ENCODE measurements around the gene CDKN1A.

Gene CDKN1A

DNA sequence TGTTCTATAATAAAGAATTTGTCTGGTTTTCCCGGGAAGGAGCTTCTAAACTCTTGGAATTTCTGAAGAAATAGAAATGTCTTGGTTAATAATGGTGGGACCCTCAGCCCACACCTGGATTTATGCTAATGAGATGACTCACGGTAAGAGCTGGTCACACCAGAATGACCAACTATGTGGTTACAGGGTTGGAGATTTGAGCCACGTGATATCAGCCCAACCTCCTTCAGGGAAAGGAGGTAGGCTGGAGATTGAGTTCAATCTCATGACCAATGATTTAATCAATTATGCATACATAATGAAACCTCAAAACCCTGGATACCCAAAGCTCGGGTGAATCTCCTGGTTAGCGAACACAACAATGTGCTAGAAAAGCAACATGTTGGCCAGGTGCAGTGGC is 22.1 kb upstream of the CDKN1A start:
- no peak for DNase-seq

DNA sequence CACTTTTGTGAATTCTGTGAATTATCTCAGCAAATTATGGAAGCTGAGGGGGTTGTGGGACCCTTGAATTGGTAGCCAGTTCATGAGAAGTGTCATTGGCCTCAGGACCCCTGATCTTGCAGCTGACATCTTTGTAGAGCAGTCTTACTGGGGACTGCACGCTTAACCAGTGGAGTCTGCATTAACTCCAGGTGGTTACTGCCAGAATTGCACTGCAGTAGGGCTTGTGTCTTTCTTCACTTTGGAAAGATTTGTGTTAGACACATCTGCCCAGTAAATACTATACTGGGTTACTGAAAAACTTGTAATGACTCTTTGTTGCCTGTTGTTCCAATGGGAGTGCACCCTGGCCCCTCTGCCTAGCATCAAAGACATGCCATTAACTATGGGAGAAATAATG is 21.2 kb upstream of the CDKN1A start:
- no peak for DNase-seq

DNA sequence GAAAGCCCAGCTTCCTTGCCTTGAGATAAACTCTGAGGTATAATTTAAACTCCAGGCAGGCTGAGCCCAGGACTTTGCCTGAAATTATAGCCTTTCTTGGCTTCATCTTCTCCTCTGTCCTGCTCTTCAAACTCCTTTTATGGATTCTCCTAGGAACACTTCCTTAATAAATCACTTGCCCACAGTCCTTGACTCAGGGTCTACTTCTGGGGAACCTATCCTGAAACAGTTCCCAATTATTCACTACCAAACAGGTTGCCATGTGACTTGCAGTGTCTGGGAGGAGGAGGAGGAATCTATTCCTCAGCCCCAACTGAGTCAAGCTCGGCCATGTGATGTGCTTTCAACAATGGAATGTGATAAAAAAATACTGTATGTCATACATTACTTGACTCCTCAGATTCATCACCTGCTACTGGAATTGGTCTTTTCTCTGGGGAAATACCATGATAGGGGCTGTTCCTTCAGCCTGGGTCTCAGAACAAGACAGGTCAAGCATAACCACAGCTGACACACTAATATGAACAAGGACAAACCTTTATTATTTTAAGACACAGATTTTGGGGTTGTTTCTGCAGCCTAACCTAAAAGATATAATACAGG is 20.5 kb upstream of the CDKN1A start:
- DNase-seq: no peak

GRCh38 chr6:36659271-36659670 is 19.2 kb upstream of the CDKN1A start:
- no peak for DNase-seq

- no peak for DNase-seq
Measured at GRCh38 chr6:36660771-36661471, 17.6 kb upstream of the CDKN1A start.

- DNase-seq: no peak
Measured at GRCh38 chr6:36662380-36662779, 16.1 kb upstream of the CDKN1A start.

- no peak for DNase-seq
Measured at GRCh38 chr6:36662827-36663256, 15.7 kb upstream of the CDKN1A start.

GRCh38 chr6:36663504-36664446 is 14.7 kb upstream of the CDKN1A start:
- no peak for DNase-seq

DNA sequence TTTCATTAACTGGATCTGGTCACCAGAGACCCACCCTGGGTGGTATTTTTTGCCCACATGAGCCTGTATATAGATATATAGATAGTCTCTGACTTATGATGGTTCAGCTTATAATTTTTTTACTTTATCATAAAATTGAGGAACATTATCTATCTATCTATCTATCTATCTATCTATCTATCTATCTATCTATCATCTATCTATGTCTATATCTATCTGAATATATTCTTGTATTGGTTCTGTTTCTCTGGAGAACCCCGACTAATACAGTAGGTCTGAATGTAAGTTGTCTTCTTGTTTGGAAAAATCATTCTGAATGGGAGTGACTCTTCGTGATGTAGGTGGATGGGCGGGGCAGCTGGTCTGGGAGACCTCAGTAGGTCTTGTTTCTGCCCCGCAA is 13.3 kb upstream of the CDKN1A start:
- DNase-seq: no peak

DNA sequence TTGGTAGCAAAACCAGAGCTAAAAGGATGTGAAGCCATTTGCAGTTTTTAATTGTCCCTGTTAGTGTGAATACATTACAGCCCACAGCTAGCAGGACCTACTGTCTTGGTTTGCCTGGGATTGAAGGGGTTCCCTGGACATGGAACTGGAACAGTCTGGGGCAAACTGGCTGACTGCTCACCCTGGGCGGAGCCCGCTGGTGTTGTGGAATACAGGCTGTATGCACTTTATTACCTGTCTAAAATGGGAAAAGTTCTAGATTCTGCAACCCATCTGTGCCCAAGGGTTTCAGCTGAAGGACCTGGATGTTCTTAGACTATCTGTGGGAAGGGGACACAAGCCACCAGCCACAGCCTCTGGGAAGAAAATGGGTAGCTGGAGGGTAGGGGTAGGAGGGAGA is 12.2 kb upstream of the CDKN1A start:
- DNase-seq: no peak

GRCh38 chr6:36666826-36667591 is 11.5 kb upstream of the CDKN1A start:
- no peak for DNase-seq

DNA sequence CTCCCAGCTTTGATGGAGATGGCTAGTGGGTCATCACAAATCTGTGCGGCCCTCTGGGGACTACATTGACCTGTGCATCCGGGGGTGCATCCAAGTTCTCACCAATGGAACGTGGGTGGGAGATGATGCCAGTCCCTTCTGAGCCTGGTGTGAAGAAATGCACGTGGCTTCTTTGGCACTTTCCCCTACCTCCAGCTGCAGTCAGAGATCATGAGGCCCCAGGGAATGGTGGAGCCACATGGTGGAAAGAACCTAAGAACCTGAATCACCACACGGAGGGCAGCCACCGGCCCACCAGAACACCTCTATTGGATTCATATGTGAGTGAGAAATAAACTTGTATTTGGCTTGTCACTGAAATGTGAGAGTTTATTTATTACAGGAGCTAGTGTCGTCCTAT is 9.9 kb upstream of the CDKN1A start:
- no peak for DNase-seq

DNA sequence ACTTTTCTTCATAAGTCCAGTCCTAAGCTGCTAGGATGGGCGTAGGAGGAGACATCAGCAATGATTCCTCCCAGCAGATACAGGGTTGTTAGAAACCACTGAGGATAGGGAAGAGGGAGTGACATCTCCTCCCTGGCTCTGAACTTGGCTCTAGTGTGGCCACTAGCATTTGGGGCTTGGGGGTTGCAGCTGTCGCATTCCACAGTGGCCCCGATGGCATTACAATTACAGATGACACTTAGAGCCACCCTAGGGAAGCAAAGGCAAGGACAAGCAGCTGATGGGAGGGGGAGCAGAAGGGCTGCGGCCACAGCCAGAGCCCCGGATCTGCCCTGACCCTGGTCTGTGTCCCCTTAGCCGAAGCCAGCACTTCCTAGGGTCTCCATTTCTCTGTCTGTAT is 9.5 kb upstream of the CDKN1A start:
- no peak for DNase-seq

- no peak for DNase-seq
Measured at GRCh38 chr6:36670271-36670670, 8.2 kb upstream of the CDKN1A start.

DNA sequence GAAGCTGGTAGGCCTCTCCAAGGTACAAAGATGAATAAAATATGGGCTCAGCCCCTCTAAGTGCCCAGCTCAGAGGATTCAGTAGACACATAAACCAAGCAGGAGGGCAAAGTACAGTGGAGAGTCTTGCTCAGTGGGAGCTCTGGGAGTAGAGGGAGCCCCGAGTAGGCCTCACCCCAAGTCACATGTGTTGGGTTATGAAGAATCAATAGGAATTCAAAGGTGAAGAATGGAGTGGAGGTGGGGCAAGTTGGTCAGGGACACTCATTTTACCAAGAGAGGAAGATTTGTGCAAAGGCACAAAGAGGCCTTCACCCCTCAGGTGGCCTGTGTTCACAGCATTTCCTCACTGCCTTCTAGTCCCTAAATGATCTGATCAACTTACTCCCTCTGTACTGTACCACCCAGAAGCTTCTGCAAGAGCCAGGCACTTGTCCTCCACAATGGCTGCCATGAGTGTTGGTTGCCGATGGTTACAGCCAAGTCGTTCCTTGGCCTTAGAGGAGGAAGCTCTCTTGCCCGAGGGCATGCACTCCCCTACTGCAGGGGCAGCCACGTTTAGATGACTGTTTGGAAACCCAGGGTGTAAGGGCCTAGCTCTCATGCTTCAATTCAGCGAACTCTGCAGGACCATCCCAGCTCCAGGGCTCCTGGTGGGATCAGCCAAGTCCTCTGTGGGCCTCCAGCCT is 6.7 kb upstream of the CDKN1A start:
- no peak for DNase-seq

GRCh38 chr6:36673882-36674281 is 4.6 kb upstream of the CDKN1A start:
- DNase-seq: no peak

GRCh38 chr6:36674942-36675341 is 3.6 kb upstream of the CDKN1A start:
- no peak for DNase-seq

- DNase-seq: no peak
Measured at GRCh38 chr6:36676141-36677058, 2.1 kb upstream of the CDKN1A start.

DNA sequence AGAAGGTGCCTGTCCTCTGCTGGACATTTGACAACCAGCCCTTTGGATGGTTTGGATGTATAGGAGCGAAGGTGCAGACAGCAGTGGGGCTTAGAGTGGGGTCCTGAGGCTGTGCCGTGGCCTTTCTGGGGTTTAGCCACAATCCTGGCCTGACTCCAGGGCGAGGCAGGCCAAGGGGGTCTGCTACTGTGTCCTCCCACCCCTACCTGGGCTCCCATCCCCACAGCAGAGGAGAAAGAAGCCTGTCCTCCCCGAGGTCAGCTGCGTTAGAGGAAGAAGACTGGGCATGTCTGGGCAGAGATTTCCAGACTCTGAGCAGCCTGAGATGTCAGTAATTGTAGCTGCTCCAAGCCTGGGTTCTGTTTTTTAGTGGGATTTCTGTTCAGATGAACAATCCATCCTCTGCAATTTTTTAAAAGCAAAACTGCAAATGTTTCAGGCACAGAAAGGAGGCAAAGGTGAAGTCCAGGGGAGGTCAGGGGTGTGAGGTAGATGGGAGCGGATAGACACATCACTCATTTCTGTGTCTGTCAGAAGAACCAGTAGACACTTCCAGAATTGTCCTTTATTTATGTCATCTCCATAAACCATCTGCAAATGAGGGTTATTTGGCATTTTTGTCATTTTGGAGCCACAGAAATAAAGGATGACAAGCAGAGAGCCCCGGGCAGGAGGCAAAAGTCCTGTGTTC is 1.3 kb upstream of the CDKN1A start:
- DNase-seq: no peak

- DNase-seq: no peak
Measured at GRCh38 chr6:36677753-36678487, 594 bp upstream of the CDKN1A start.
